A673 (cell line): ENCODE results near the gene TEAD1. TPM values are rescaled to one million over a fixed set of nuclear protein-coding genes. Genes with fewer than 3 reads are reported as not detected.
A peak's percentile ranks its signal among the peaks of the same experiment; 100 is the strongest.

Source experiments
- BruUV-seq: library from RNA; stranded (reverse); fragments of 400-500 nt; replicated peaks from 2 replicates; lab custom pipeline; 2021; lab: Mats Ljungman, UMichigan
- CTCF ChIA-PET: fragments of 300-600 bp; sonication (Branson Sonifier 250); formaldehyde crosslinking; loops from one replicate; lab custom pipeline; 2022; ENCODE audit warnings: antibody characterized with exemption; lab: Charles Lee
- POLR2A ChIA-PET: fragments of 300-600 bp; sonication (Branson Sonifier 250); formaldehyde crosslinking; loops from one replicate; lab custom pipeline; 2022; ENCODE audit warnings: antibody characterized with exemption; ENCODE audit not compliant: low non-redundant PET; lab: Charles Lee
- DNase-seq: peaks from one replicate; pipeline ENCODE4 v3.0.0-alpha.2; 2015; ENCODE audit warnings: low spot score
- H3K27ac ChIP-seq: fragments of 200-600 bp; sonication (generic); 2 replicates; pipeline ENCODE4 v1.5.1; 2016; ENCODE audit warnings: mixed run types, low read depth, mild to moderate bottlenecking, mixed read lengths, antibody characterized with exemption, low read length; ENCODE audit not compliant: poor library complexity, severe bottlenecking
- H3K27me3 ChIP-seq: fragments of 200-600 bp; sonication (generic); replicated peaks from 2 replicates; pipeline ENCODE4 v1.6.1; 2017; ENCODE audit warnings: mixed run types, low read depth, mild to moderate bottlenecking, mixed read lengths, antibody characterized with exemption, low read length; ENCODE audit not compliant: insufficient read depth, poor library complexity
- H3K36me3 ChIP-seq: fragments of 200-600 bp; sonication (generic); 2 replicates; pipeline ENCODE4 v1.6.1; 2016; ENCODE audit warnings: mixed run types, mild to moderate bottlenecking, mixed read lengths, antibody characterized with exemption, low read length; ENCODE audit not compliant: insufficient read depth, poor library complexity, severe bottlenecking
- H3K4me1 ChIP-seq: fragments of 200-600 bp; sonication (generic); 2 replicates; pipeline ENCODE4 v1.6.1; 2017; ENCODE audit warnings: mixed run types, mild to moderate bottlenecking, mixed read lengths, antibody characterized with exemption, low read length; ENCODE audit not compliant: insufficient read depth, poor library complexity, severe bottlenecking
- H3K4me3 ChIP-seq: fragments of 200-600 bp; sonication (generic); 2 replicates; pipeline ENCODE4 v1.5.1; 2016; ENCODE audit warnings: low read depth, mixed run types, mild to moderate bottlenecking, mixed read lengths, low read length; ENCODE audit not compliant: poor library complexity, severe bottlenecking
- H3K9me3 ChIP-seq: fragments of 200-600 bp; sonication (generic); 2 replicates; pipeline ENCODE4 v1.6.1; 2016; ENCODE audit warnings: mixed run types, low read depth, mild to moderate bottlenecking, mixed read lengths, antibody characterized with exemption, low read length; ENCODE audit not compliant: poor library complexity, severe bottlenecking
- CTCF ChIP-seq: fragments of 300-800, 200-600 bp; sonication (generic); conservative IDR thresholded peaks from 2 replicates; pipeline ENCODE4 v1.5.1; 2017; ENCODE audit warnings: low read depth, mild to moderate bottlenecking, antibody characterized with exemption, low read length, moderate library complexity, mixed read lengths
- EZH2 ChIP-seq: fragments of 200-600 bp; sonication (generic); IDR thresholded peaks from 2 replicates; pipeline ENCODE4 v1.6.1; 2017; ENCODE audit warnings: borderline replicate concordance, low read depth, mild to moderate bottlenecking, mixed read lengths, antibody characterized with exemption, low read length; ENCODE audit not compliant: poor library complexity, severe bottlenecking
- intact Hi-C: fragments of 100-400 bp; cut with micrococcal nuclease; formaldehyde crosslinking; loops from one replicate; pipeline ENCODE4 v1.10.0; 2022; ENCODE audit not compliant: unreplicated experiment
- total RNA-seq: library from RNA; stranded (reverse); gene quantifications from 2 replicates; pipeline ENCODE4 v1.2.3, GENCODE V29; 2021

The TEAD1 gene
- total RNA-seq, 1 experiment from 2014 or later: 81.8 TPM

GRCh38 chr11:12746593-12747097, 72.4 kb downstream of the TEAD1 start:
- Histone ChIP-seq H3K27me3 (no peaks in the 10 kb centered on the region), H3K9me3 (no peaks in the 10 kb centered on the region), H3K36me3 (no peaks in the 10 kb centered on the region), H3K27ac (no peak overlapping the region), H3K4me1 (peaks cover 17% of the 10 kb centered on the region), H3K4me3 (no peak overlapping the region)
- peak; percentile 86 for DNase-seq
- CTCF ChIA-PET: interaction anchor here (0.7 kb wide), 1 partner anchor 68 kb away, joined by 3 read pairs; no protein-coding TSS in a partner anchor
- TF ChIP-seq CTCF (no peak), EZH2 (no peak)
- no TSS peak for BruUV-seq
- intact Hi-C loops: no loop called here
- POLR2A ChIA-PET: no interaction called here

GRCh38 chr11:12748561-12748960, 74.3 kb downstream of the TEAD1 start:
- Histone ChIP-seq H3K4me3 (no peak overlapping the region), H3K36me3 (no peaks in the 10 kb centered on the region), H3K9me3 (no peaks in the 10 kb centered on the region), H3K4me1 (peaks cover 17% of the 10 kb centered on the region), H3K27ac (no peak overlapping the region), H3K27me3 (no peaks in the 10 kb centered on the region)
- intact Hi-C loops: no loop called here
- ChIA-PET POLR2A (no interaction called here), CTCF (no interaction called here)
- BruUV-seq: no TSS peak
- DNase-seq: no peak
- no peak for TF ChIP-seq CTCF

- Histone ChIP-seq H3K4me1 (peaks cover 22% of the 10 kb centered on the region), H3K27me3 (no peaks in the 10 kb centered on the region), H3K9me3 (no peaks in the 10 kb centered on the region), H3K27ac (no peak overlapping the region), H3K4me3 (no peak overlapping the region), H3K36me3 (no peaks in the 10 kb centered on the region)
- intact Hi-C loops: no loop called here
- TF ChIP-seq EZH2: no peak
- TF ChIP-seq CTCF: no peak
- BruUV-seq: no TSS peak
- ChIA-PET CTCF (no interaction called here), POLR2A (no interaction called here)
- no peak for DNase-seq
These were observed 75.2 kb downstream of the TEAD1 start for GRCh38 chr11:12749442-12749841.
